Natural killer cell (primary cell): ENCODE measurements around the gene RPSA. TPM values are rescaled to one million over a fixed set of nuclear protein-coding genes. Genes with fewer than 3 reads are reported as not detected.

Experiments
- ATAC-seq, 3 donors: fragments of 150-1000 bp in 2 of 3; fragments of 200-7000 bp in 1 of 3; cut with Tn5 transposase; 1 replicate in 1 of 3; 2 replicates in 2 of 3; pipeline ENCODE4 v1.10.0; 2021; ENCODE audit warnings: mild to moderate bottlenecking in 2 of 3, moderate library complexity in 2 of 3
- DNase-seq, 2 donors: peaks; one replicate each; pipeline versions ENCODE4 v3.0.0 to v3.0.0-alpha.2; 2013 to 2021; ENCODE audit warnings: mixed read lengths in 1 of 2
- H3K27ac ChIP-seq: one replicate; pipeline ENCODE4 v1.5.1; 2013; ENCODE audit warnings: mild to moderate bottlenecking, low read length
- H3K27me3 ChIP-seq: one replicate; pipeline ENCODE4 v1.6.1; 2013; ENCODE audit warnings: low read length; ENCODE audit not compliant: control insufficient read depth, insufficient read depth
- H3K36me3 ChIP-seq: one replicate; pipeline ENCODE4 v1.6.1; 2013; ENCODE audit warnings: low read length; ENCODE audit not compliant: control insufficient read depth, insufficient read depth
- H3K4me1 ChIP-seq: one replicate; pipeline ENCODE4 v1.6.1; 2013; ENCODE audit warnings: low read length; ENCODE audit not compliant: control insufficient read depth, insufficient read depth
- H3K4me3 ChIP-seq: one replicate; pipeline ENCODE4 v1.5.1; 2013; ENCODE audit warnings: low read length
- H3K9me3 ChIP-seq: one replicate; pipeline ENCODE4 v1.6.1; 2013; ENCODE audit warnings: low read length; ENCODE audit not compliant: control insufficient read depth, insufficient read depth
- H3K27ac Mint-ChIP-seq, 2 donors: one replicate each; pipeline ENCODE4 v1.8.0; 2022; ENCODE audit warnings: mild to moderate bottlenecking in 2 of 2, mixed read lengths in 2 of 2, moderate library complexity in 1 of 2
- H3K27me3 Mint-ChIP-seq, 2 donors: one replicate each; pipeline ENCODE4 v1.8.0; 2022; ENCODE audit warnings: low read depth in 2 of 2, mixed read lengths in 2 of 2
- H3K36me3 Mint-ChIP-seq: one replicate; pipeline ENCODE4 v1.8.0; 2022; ENCODE audit warnings: mixed read lengths
- H3K4me1 Mint-ChIP-seq, 2 donors: one replicate each; pipeline ENCODE4 v1.8.0; 2022; ENCODE audit warnings: mixed read lengths in 2 of 2
- H3K4me3 Mint-ChIP-seq: one replicate; pipeline ENCODE4 v1.8.0; 2022; ENCODE audit warnings: mild to moderate bottlenecking, moderate library complexity, mixed read lengths
- H3K9me3 Mint-ChIP-seq, 2 donors: one replicate each; pipeline ENCODE4 v1.8.0; 2022; ENCODE audit warnings: mixed read lengths in 2 of 2
- WGBS: methylation state at CpG from one replicate; pipeline ENCODE4 v1.1.7; 2013; ENCODE audit warnings: missing lambda C conversion rate; ENCODE audit not compliant: insufficient coverage; 5-methylcytosine and 5-hydroxymethylcytosine counted together
- intact Hi-C: fragments of 100-400 bp; cut with micrococcal nuclease; formaldehyde crosslinking; loops from one replicate; pipeline ENCODE4 v1.14.2; 2022
- total RNA-seq, 4 donors: library from RNA; stranded (reverse); fragments of 120-200 nt in 1 of 4; gene quantifications; one replicate each; pipeline versions ENCODE4 v1.2.3 to v1.2.4, GENCODE V29; 2013 to 2022
- TF ChIP-seq, protein P1 (sequence below): fragments of 200-600 bp; IDR thresholded peaks from one replicate; pipeline ENCODE4 v1.8.0; 2022; ENCODE audit warnings: antibody characterized with exemption

Gene RPSA
- total RNA-seq, 3 donors from 2014 or later (not counting 1 experiment from before 2014, with no cell fraction given) = 737 to 921 (median 821) TPM

DNA sequence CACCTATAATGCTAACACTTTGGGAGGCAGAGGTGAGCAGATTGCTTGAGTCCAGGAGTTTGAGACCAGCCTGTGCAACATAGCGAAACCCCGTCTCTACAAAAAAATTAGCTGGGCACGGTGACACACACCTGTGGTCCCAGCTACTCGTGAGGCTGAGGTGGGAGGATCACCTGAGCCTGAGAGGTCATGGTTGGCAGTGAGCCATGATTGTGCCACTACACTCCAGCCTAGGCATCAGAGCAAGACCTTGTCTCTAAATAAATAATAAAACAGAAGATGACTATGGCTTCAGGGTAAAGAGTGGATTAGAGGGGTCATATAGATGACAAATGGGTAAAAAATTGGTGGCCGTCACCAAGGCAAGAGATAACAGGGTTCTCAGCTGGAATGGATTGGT is 20.2 kb upstream of the RPSA start:
- Mint-ChIP-seq H3K36me3 (no peaks in the 10 kb centered on the region), H3K4me3 (no peak overlapping the region), H3K27me3 (no peaks in the 10 kb centered on the region), H3K27ac (peak overlapping the region; percentile 86 to 99), H3K4me1 (peaks cover 67 to 72% of the 10 kb centered on the region in 2 donors), H3K9me3 (no peaks in the 10 kb centered on the region)
- no peak for ATAC-seq
- Histone ChIP-seq H3K27ac (no peak overlapping the region), H3K9me3 (no peaks in the 10 kb centered on the region), H3K36me3 (peaks cover 13% of the 10 kb centered on the region), H3K4me3 (no peak overlapping the region), H3K4me1 (peaks cover 65% of the 10 kb centered on the region), H3K27me3 (no peaks in the 10 kb centered on the region)
- intact Hi-C loops = no loop called here
- TF ChIP-seq, protein P1, sequence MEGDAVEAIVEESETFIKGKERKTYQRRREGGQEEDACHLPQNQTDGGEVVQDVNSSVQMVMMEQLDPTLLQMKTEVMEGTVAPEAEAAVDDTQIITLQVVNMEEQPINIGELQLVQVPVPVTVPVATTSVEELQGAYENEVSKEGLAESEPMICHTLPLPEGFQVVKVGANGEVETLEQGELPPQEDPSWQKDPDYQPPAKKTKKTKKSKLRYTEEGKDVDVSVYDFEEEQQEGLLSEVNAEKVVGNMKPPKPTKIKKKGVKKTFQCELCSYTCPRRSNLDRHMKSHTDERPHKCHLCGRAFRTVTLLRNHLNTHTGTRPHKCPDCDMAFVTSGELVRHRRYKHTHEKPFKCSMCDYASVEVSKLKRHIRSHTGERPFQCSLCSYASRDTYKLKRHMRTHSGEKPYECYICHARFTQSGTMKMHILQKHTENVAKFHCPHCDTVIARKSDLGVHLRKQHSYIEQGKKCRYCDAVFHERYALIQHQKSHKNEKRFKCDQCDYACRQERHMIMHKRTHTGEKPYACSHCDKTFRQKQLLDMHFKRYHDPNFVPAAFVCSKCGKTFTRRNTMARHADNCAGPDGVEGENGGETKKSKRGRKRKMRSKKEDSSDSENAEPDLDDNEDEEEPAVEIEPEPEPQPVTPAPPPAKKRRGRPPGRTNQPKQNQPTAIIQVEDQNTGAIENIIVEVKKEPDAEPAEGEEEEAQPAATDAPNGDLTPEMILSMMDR = no peak
- DNase-seq = no peak
- 64% methylated on average over 5 of the region's 5 CpGs for WGBS

DNA sequence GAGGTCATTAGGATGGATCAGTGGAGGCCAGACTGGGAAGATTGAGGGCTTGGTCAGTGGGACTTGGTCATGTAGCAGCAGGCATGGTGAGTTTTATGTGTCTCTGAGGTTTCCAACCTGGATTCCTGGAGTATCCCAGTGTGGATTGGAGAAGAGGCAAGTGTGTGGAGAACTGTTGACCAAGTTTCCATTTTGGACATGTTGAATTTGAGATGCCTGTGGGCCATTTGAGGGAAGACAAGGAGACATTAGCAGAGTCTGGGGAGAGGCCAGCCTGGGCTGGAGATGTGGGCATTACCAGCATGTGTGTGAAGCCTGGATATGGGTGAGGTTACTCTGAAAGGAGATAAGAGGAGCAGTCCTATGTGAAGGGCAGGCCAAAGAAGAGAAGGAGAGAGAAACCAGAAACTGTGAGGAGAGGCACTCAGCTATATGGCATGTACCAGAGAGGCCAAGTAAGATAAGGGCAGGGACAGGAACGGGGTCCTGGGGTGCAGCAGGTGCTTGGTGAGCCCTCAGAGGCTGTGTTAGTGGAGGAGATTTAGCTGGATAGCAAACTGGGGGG is 19.0 kb upstream of the RPSA start:
- peak overlapping the region; percentile 86 to 99 for H3K27ac Mint-ChIP-seq
- no peaks in the 10 kb centered on the region for H3K36me3 Mint-ChIP-seq
- H3K4me1 Mint-ChIP-seq = peaks cover 73 to 78% of the 10 kb centered on the region in 2 donors
- intact Hi-C loops = no loop called here
- Histone ChIP-seq H3K27ac (no peak overlapping the region), H3K4me3 (no peak overlapping the region), H3K36me3 (peaks cover 24% of the 10 kb centered on the region), H3K4me1 (peaks cover 67% of the 10 kb centered on the region), H3K27me3 (no peaks in the 10 kb centered on the region), H3K9me3 (no peaks in the 10 kb centered on the region)
- TF ChIP-seq, protein P1 = no peak
- H3K27me3 Mint-ChIP-seq = no peaks in the 10 kb centered on the region
- peak overlapping the region; percentile 10 for H3K4me3 Mint-ChIP-seq
- H3K9me3 Mint-ChIP-seq = no peaks in the 10 kb centered on the region
- WGBS = 95% methylated on average over 1 of the region's 1 CpG
- ATAC-seq (no peak), DNase-seq (no peak)

DNA sequence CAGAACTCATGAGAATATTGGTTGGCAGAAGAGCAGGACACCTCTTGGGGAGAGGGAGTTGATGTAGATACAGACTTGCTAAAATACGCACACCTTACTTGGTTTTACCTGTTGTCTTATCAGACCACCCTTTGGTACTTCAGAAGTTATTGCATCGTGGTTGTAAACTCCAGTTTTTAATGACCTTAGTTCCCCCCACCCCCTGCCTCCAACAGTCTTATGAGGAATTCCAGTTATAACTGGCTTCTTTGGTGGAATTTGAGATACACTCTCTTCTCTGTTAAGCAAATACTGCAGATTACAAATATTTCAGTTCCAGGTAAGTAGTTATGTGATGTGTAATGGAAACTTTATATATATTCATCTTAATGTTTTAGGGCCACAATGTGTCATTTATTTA is 18.4 kb upstream of the RPSA start:
- 92% methylated on average over 2 of the region's 2 CpGs for WGBS
- peaks cover 60% of the 10 kb centered on the region for H3K4me1 ChIP-seq
- Mint-ChIP-seq H3K4me1 (peaks cover 71 to 76% of the 10 kb centered on the region in 2 donors), H3K27me3 (no peaks in the 10 kb centered on the region), H3K27ac (peak overlapping the region; percentile 86 to 99), H3K9me3 (no peaks in the 10 kb centered on the region), H3K4me3 (peak overlapping the region; percentile 76), H3K36me3 (no peaks in the 10 kb centered on the region)
- DNase-seq (no peak), ATAC-seq (no peak)
- intact Hi-C loops = no loop called here
- peaks cover 28% of the 10 kb centered on the region for H3K36me3 ChIP-seq
- TF ChIP-seq, protein P1 = no peak
- H3K27me3 ChIP-seq = no peaks in the 10 kb centered on the region
- no peaks in the 10 kb centered on the region for H3K9me3 ChIP-seq
- peak overlapping the region; percentile 68 for H3K27ac ChIP-seq
- no peak overlapping the region for H3K4me3 ChIP-seq

DNA sequence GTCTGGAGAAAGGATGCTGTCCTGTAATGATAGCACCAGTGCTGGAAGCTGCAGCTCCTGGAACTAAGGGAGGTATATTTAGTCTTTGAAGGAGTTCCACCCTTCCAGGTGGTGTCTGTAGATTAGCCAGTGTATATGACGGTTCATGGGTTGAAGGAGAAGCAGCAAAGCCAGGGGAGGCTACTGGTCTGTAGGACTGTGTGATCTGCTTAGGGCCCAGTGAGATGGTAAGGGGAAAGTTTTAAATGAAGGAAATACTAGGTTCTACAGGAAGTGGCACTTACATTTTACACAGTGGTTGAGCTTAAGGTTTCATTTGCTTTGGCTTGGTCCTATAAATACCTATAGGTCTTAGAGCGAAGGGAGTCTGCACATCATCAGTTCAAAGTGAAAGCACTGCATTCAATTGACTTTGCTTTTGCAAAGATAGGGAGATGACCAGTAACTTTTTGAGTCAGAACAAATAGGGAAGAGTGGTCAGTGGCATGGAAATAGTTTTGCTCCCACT is 17.7 kb upstream of the RPSA start:
- peaks cover 33% of the 10 kb centered on the region for H3K36me3 ChIP-seq
- Mint-ChIP-seq H3K27me3 (no peaks in the 10 kb centered on the region), H3K4me3 (peak overlapping the region; percentile 76), H3K9me3 (no peaks in the 10 kb centered on the region), H3K27ac (peak overlapping the region; percentile 86 to 99), H3K4me1 (peaks cover 65 to 70% of the 10 kb centered on the region in 2 donors), H3K36me3 (peaks cover 2% of the 10 kb centered on the region)
- H3K4me1 ChIP-seq = peaks cover 55% of the 10 kb centered on the region
- H3K9me3 ChIP-seq = no peaks in the 10 kb centered on the region
- peak overlapping the region; percentile 68 for H3K27ac ChIP-seq
- ATAC-seq (peak; percentile 5 to 48 (median 33)), DNase-seq (peak in 1 of 2 donors; percentile 33)
- no peaks in the 10 kb centered on the region for H3K27me3 ChIP-seq
- no peak overlapping the region for H3K4me3 ChIP-seq
- 7% methylated on average over 2 of the region's 2 CpGs for WGBS
- intact Hi-C loops = no loop called here
- TF ChIP-seq, protein P1 = no peak
